AG09309 (cell line): ENCODE measurements around the gene SOX5.

Experiments used
- DNase-seq: peaks from one replicate; pipeline ENCODE4 v3.0.0-alpha.2; 2010; ENCODE audit warnings: low read depth
- H3K4me3 ChIP-seq: 2 replicates; pipeline ENCODE4 v1.5.1; 2011; ENCODE audit warnings: mild to moderate bottlenecking, low read depth, low read length, moderate library complexity; ENCODE audit not compliant: control insufficient read depth
- CTCF ChIP-seq: IDR thresholded peaks from 2 replicates; pipeline ENCODE4 v1.5.1; 2011; ENCODE audit warnings: mild to moderate bottlenecking, low read depth, low read length, inconsistent platforms; ENCODE audit not compliant: insufficient read depth, control insufficient read depth; ENCODE audit errors: missing control alignments

Gene SOX5

GRCh38 chr12:23751641-23752040, 197.8 kb downstream of the SOX5 start:
- TF ChIP-seq CTCF = no peak
- no peak for DNase-seq

GRCh38 chr12:23750923-23751322, 198.5 kb downstream of the SOX5 start:
- no peak for DNase-seq
- no peak overlapping the region for H3K4me3 ChIP-seq
- TF ChIP-seq CTCF = no peak

More at GRCh38 chr12:23751641-23752040, 197.8 kb downstream of the SOX5 start:
- H3K4me3 ChIP-seq = no peak overlapping the region

GRCh38 chr12:23744696-23745095, 204.8 kb downstream of the SOX5 start:
- DNase-seq = no peak
- no peak overlapping the region for H3K4me3 ChIP-seq
- no peak for TF ChIP-seq CTCF

GRCh38 chr12:23742574-23742973, 206.9 kb downstream of the SOX5 start:
- no peak overlapping the region for H3K4me3 ChIP-seq
- DNase-seq = no peak
- no peak for TF ChIP-seq CTCF

GRCh38 chr12:23731493-23731892, 218.0 kb downstream of the SOX5 start:
- DNase-seq = no peak
- H3K4me3 ChIP-seq = no peak overlapping the region
- TF ChIP-seq CTCF = no peak

- H3K4me3 ChIP-seq = no peak overlapping the region
- DNase-seq = no peak
- no peak for TF ChIP-seq CTCF
These were observed 218.4 kb downstream of the SOX5 start for GRCh38 chr12:23731035-23731434.

GRCh38 chr12:23729359-23729758, 220.1 kb downstream of the SOX5 start:
- no peak overlapping the region for H3K4me3 ChIP-seq
- TF ChIP-seq CTCF = no peak
- DNase-seq = no peak
